GM18909 (cell line): ENCODE measurements around the gene NKIRAS1.
"Not testable (repeated sequence)": the region's sequence is repeated elsewhere in the genome, so short reads cannot be mapped to it uniquely, and the experiment has no call there.

Source experiments
- ATAC-seq: cut with Tn5 transposase; IDR thresholded peaks from one replicate; pipeline ENCODE4 v1.9.1; 2021; ENCODE audit warnings: mild to moderate bottlenecking; ENCODE audit not compliant: unreplicated experiment, poor library complexity

NKIRAS1 gene

DNA sequence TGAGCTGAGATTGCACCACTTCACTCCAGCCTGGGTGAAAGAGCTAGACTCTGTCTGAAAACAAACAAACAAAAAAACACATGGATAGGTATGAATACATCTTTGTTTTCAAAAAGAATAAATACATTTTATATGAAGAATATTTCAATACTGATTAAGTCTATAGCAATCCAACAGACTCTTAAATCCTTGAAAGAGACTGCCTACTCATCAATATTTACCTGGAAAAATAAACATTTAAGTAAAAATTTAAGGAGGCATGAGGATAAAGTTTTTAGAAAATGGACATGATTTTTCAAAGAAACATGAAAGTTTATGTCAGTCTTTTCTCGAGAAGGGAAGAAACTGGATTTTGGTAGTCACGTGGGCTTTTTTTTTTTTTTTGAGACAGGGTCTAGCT is 5.4 kb downstream of the NKIRAS1 start:
- no peak for ATAC-seq

DNA sequence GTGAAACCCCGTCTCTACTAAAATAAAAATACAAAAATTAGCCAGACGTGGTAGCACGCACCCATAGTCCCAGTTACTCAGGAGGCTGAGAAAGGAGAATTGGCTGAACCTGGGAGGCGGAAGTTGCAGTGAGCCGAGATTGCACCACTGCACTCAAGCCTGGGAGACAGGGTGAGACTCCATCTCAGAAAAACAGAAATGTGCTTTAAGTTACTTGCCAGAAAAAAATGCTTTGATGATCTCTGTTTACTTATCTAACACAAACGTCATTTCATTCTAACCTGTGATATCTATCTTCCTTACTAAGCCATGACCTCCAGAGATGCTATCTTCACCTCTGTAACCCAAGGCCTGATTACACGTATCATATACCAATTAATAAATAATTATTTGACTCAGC is 7.4 kb downstream of the NKIRAS1 start:
- ATAC-seq = no peak

DNA sequence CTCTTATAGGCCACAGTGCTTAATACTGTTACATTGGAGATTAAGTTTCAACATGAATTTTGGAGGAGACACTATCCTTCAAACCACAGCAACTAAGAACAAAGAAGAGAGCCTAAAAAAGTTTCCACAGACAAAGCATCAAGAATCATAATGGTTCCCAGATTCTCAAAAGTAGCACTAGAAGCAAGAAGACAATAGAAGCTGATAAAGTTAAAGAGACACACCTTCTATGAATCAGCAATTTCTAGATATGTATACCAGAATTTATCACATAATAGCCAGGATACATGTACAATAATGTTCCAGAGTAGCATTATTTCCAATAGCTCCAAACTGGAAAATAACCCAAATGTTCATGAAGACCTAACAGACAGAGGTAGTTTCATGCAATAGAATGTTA is 12.2 kb downstream of the NKIRAS1 start:
- ATAC-seq = no peak

DNA sequence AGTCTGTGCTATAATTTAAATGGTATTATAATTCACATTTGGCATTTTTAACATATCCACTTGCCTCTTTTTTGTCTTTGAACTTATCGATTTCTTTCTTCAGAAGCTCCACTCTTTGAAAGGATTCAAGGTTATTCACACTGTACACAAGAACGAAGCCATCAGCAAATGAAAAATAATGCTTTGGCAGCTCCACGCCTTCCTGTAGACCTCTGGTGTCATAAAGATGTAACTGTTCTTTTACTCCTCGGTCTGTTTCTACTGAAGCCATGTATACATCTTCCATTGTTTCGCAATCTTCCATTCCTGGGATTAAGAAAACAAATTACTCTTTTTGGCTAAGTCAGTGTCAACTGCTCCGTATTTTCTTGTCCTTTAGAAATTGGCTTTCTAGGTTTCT is 16.0 kb downstream of the NKIRAS1 start:
- ATAC-seq = no peak

DNA sequence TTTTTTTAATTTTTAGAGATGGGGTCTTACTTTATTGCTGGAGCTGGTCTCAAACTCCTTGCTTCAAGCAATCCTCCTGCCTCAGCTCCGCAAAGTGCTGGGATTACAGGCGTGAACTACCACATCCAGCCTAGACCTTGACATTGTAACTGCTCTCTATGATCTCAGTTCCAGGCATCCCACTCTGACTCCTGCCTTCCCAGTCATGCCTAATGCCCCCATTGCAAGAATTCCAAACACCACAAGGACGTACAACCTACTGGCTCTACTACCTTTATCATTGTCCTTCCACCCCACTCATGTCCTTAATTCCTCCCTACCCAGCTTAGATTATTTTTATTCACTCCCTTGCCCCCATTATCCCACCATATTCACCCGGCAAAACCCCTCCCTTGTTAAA is 21.6 kb downstream of the NKIRAS1 start:
- no peak for ATAC-seq

DNA sequence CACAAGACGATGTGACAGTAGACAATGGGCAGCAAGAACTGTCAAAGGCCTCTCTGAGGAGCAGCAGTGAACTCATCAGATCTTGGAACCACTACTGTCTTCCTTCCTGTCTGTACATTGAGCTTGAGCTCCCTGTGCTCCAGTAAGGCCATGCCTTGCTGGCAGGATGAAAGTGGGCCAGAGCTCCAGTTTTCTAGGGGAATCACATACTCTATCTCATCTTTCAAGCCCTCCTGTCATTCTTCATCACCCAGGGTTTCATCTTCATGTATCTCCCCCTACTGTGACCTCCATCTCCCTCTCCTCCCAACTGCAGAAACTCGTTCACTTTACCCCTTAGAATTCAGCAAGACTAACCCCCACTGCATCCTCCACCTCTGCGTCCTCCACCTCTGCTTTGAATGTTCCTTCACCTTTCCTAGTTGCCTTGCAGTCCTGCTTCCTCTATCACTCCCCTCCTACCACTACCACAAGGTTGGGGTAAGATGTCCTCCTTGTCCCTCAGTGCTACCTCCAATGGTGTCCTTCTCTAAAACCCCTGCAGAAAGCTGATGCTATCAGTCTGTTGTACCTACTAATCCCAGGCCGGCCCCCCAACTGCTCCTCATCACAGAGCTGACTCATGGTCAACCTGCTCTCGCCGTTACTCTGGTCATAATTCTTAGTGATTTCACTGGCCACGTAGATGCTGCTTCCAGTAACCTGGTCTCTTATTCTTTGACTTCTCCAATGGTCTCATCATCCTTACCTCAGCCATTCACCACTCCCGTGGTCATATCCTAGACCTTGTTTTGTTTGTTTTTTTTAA is 22.3 kb downstream of the NKIRAS1 start:
- ATAC-seq = no peak

DNA sequence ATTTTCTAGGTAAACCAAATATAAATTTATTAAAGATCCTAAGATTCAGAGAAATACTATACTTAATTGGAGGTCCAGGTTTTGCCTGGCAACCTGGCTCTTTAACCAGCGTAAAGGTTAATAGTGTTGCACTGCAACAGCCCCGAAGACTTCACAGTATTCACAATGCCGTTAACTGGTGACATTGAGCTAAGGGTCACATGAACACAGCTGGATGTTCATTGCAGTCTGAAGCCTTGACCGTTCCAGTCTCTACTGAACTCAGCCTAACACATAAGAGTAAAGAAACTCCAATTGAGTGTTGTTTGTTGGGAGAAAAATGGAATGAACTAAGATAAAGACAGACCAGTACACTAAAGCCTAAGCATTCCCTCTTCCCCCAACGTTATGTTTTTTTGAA is 26.8 kb downstream of the NKIRAS1 start:
- ATAC-seq = no peak

DNA sequence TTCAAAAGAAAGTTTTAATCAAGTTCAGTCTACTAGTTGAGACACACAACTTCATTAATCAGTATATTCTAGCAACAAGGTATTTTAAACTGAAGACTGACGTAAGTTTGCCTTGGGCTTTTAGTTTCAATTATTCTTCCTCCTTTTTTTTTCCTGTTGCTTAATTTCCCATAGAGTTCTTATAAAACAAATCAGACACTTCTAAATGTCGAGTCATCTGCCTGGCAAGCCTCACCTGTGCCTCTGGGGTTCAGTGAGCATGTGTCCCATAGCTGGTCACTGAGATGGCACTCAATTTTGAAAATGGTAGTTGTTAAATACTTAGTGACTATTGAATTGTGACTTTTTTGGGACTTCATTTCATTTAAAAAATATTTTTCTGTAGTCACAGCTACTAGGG is 27.4 kb downstream of the NKIRAS1 start:
- ATAC-seq = no peak

DNA sequence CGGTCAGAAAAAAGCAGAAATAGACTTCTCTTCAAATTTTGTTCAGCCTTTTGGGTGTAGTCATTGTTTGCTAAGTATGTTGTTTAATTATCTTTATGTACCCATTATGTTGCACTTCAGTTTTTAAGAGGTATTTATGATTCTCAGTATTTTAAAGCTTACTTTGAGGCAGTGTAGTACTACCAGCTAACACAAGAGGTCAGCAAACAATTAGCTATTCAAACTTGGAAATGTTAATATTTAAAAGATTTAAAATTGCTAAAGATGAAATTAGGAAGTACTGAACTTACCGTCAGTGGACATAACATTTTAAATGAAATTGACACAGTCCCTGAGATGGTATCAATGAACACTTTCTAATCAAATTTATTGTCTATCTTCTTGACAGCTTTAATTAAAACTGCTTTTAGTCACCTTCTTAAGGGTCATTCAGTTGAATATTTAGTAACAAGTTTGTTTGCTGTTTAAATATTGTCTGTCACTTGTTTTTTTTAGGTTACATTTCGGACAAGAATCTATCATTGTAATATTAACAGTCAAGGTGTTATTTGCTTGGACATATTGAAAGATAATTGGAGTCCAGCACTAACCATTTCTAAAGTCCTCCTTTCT is 28.1 kb downstream of the NKIRAS1 start:
- ATAC-seq = no peak

DNA sequence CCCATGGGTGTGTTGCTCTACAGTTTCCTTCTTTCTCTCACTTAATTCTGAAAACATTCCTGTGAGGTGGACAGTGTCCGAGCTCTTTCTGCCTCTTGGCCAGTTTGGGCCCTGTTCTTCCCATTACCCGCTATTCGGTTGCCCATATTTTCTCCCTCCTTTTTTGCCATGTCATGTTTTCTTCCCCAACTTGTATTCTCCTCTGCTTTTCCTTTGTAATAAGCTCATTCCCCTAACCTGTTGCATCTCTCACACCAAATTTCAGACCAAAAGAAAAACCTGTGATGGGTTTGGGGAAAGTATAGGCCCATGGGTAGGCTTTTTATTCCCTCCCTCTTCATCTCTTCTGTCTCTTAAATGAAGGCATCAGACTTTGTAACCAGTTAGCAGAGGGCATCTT is 30.5 kb downstream of the NKIRAS1 start:
- ATAC-seq = no peak

DNA sequence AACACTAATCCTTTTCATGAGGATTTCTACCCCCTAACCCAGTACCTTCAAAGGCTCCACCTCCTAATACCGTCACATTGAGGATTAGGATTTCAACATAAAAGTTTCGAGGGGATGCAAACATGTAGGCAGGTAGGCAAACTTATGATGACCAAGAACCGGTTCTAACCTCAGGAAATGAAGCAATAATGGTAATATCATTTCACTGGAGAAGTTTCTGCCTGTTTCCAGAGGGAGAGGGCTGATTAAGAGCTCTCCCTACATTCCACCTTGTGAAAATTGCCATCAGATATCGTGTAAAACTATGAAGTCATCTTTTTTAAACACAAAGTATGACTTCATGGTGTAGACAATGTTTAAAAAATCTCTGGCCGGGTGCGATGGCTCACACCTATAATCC is 31.6 kb downstream of the NKIRAS1 start:
- no peak for ATAC-seq

DNA sequence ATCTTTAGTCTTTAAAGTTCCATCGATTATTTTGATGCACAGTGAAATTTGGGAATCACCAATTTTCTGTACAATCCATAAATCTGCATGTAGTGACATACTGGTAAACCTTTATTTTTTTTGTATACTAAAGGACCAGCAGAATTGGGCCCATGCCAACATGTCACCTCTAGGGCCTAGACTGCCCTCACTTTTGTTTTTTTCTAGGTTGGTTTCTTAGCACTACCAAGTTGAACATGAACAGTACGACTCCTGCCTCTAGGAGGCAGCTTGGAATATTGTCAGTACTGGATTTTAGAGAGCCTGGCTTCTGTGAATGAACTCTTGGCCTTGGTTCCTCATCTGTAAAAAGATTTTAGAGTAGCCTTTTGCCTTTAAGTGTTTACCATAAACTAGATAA is 32.3 kb downstream of the NKIRAS1 start:
- ATAC-seq = no peak

DNA sequence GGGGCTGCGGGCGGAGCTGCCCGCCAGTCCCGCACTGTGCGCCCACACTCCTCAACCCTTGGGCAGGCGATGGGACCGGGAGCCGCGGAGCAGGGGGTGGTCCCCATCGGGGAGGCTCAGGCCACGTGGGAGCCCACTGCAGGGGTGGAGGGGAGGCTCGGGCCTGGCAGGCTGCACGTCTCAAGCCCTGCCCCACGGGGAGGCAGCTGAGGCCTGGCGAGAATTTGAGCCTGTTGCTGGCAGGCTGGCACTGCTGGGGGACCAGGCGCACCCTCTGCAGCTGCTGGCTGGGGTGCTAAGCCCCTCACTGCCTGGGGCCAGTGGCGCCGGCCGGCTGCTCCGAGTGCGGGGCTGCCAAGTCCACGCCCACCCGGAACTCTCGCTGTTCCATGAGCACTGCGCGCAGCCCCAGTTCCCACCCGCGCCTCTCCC is 34.3 kb downstream of the NKIRAS1 start:
- no peak for ATAC-seq

DNA sequence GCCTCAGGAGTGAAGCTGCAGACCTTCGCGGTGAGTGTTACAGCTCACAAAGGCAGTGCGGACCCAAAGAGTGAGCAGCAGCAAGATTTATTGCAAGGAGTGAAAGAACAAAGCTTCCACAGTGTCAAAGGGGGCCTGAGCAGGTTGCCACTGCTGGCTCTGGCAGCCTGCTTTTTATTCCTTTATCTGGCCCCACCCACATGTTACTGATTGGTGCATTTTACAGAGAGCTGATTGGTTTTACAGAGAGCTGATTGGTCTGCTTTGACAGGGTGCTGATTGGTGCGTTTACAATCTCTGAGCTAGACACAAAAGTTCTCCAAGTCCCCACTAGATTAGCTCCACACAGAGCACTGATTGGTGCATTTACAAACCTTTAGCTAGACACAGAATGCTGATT is 34.8 kb downstream of the NKIRAS1 start:
- ATAC-seq = not testable (repeated sequence)

DNA sequence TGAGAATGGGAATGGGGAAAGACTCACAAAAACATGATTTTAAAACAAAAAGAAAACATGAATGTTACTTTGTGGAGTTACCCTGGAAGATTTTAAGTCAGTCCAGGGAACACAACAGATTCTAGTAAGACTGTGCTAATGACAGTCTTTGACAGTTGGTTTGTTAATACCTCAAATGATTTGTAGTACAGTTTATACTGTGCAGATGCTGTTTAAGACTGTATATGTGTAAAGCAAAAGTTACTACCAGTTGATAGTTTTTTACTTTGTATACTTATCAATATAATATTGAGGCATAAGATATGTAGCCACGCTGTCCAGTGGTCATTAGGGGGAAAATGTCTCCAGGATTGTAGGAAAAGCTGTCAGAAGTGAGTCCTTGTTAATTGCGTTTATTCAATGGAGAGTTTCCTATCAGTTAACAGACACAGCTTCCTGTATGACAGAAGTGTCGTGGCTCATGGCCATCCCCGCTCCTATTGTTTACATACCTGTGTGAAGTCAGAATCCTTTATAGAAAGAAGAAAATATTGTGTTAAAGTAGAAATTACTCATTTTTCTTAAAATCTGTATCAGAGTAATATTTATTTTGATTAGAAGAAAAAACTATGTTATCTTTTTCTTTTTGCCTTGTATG is 36.0 kb downstream of the NKIRAS1 start:
- no peak for ATAC-seq

DNA sequence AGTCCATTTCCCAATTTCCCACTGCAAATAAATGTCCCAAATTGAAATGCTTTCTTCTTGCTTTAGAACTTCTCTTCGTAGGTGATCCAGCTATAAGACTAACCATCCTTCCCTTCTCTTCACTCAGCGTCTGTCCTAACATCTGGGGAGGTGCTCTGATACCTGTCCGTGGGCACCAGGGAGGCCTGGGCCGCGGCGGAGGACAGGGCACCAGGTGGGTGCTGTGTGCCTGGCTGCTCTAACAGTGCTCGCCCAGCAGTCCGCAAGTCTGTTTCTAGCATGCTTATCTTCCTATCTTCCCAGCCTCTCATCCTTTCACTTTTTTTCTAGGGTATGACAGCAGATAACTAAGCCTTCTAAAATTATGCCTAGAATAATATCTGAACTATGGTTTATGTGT is 37.3 kb downstream of the NKIRAS1 start:
- ATAC-seq = no peak

DNA sequence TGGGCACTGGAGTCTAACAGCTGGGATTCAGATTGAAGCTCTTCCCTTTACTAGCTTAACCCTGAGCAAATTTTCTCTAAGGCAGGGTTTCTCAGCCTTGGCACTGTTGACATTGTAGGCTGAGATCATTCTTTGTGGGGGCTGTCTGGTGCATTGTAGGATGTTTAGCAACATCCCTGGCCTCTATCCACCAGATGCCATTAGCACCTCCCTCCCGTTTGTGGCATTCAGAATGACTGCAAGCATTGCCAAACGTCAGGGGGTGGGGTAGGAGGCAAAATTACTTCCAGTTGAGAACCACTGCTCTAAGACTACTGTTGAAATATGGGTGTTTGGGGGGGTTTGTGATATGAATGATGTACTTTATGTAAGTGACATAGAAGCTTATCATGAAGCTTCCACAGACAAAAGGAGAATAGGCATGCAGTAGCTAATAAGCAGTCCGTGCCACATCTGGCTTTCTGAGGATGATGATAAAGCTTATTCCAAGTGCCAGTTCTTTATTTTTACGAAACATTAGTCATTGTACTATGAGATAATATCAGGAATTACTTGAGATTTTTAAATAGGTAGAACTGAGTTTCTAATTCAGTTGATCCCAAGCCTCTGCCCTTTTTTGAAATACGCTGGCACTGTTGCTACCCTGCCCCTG is 39.3 kb downstream of the NKIRAS1 start:
- no peak for ATAC-seq

DNA sequence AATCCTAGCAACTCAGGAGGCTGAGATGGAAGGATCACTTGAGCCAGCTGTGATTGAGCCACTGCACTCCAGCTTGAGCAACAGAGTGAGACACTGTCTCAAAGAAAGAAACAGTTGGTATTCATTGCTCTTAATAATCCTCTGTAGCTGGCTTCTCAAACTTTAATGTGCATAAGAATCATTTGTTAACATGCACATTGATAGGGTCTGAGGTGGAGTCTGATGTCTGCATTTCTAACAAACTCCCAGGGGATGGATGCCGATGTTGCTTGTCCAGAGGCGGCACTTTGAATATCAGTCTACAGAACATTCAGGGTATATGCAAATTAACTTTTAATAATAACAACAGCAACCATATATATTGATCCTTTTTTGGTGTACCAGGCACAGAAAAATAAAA is 39.9 kb downstream of the NKIRAS1 start:
- ATAC-seq = no peak

DNA sequence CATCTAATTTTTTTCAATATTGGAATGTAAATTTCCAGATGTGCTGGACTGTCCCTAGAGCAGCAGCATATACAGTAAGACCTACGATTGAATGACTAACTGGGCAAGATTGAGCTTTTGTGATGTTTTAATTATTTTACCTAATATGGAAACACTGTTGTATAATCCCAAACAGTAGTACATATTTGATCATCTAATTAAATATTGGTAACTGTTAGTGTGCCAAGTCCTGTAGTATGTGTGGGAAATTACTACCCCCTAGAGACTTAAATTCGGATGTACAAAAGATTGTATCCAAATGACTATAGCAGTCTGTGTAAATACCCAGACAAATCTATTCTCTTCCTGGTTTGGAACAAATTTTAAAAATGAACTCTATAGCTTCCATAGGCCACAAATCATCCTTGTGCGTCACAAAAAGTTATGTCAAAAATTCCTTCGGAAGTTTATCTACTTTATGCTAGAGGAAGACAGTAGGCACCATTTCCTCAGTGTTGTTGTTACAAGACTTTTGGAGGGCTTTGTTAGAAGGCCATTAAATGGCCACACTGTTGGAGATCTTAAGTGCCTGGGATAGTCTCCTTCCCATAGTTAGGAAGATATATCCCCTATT is 41.6 kb downstream of the NKIRAS1 start:
- no peak for ATAC-seq

DNA sequence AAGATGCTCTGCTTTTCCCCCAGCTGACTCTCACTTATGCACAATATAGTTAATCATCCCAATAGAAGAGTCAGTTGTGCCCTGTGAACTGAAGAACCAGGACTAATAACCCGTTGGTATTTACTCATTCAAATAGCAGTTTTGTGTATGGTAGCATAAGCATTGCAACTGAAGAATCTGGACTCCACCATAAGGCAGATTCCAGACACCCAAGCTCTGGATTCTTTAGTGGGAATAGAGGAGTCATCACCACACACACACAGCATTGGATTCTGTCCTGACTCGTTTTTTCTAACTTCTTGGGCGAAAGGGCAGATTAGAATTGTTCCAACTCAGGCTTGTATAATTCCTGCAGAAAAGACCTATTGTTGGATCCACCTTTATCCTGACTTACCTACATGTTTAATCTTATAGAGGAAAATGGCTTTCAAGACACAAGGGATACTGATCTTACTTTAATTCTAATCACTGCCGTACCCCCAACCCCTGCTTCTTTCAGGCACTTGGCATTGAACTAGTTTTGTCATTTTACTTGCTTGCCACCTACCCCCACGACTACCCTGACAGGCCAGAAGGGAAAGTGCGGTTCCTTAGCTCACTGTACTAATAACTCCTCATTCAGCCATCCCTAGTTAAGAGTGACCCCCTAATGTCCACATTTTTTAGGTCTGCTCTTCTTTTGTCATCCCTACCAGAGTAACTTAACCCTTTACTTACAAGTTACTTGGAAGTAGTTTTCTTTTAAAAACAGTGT is 42.3 kb downstream of the NKIRAS1 start:
- ATAC-seq = no peak
